NOMO-1 (cell line): Measurements from ENCODE around the gene C3orf22.

Experiments used
- DNase-seq, 2 experiments: peaks; one replicate each; lab custom pipeline; 2025; ENCODE audit not compliant: unreplicated experiment in 2 of 2; lab: John Stamatoyannopoulos, UW

Gene C3orf22

GRCh38 chr3:126528800-126529541 is 29.8 kb downstream of the C3orf22 start:
- DNase-seq: peak; percentile 77 to 78

- DNase-seq: no peak
Observed at GRCh38 chr3:126528419-126528799, 30.3 kb downstream of the C3orf22 start.

GRCh38 chr3:126527455-126528211 is 31.1 kb downstream of the C3orf22 start:
- DNase-seq: no peak

GRCh38 chr3:126527006-126527405 is 31.7 kb downstream of the C3orf22 start:
- no peak for DNase-seq

- DNase-seq: no peak
Observed at GRCh38 chr3:126526668-126527005, 32.1 kb downstream of the C3orf22 start.

- DNase-seq: no peak
Observed at GRCh38 chr3:126525853-126526667, 32.7 kb downstream of the C3orf22 start.

GRCh38 chr3:126525091-126525852 is 33.5 kb downstream of the C3orf22 start:
- no peak for DNase-seq

GRCh38 chr3:126524429-126524988 is 34.2 kb downstream of the C3orf22 start:
- peak; percentile 33 to 72 for DNase-seq

- peak; percentile 73 to 85 for DNase-seq
Observed at GRCh38 chr3:126523745-126524428, 34.8 kb downstream of the C3orf22 start, which contains the start of gene CHST13. Gene CHST13, plus strand, starts transcription at chr3:126524155. Its CDS starts 178 bp downstream, at chr3:126524333.

- DNase-seq: peak in 1 of 2 experiments; percentile 41
Observed at GRCh38 chr3:126522363-126522788, 36.4 kb downstream of the C3orf22 start.

- DNase-seq: no peak
Observed at GRCh38 chr3:126521122-126521891, 37.4 kb downstream of the C3orf22 start.

- no peak for DNase-seq
Observed at GRCh38 chr3:126519506-126520455, 39.0 kb downstream of the C3orf22 start.

GRCh38 chr3:126518779-126519177 is 40.0 kb downstream of the C3orf22 start:
- DNase-seq: no peak

GRCh38 chr3:126517986-126518778 is 40.5 kb downstream of the C3orf22 start:
- DNase-seq: no peak

GRCh38 chr3:126517291-126517951 is 41.3 kb downstream of the C3orf22 start, which contains the start of gene UROC1:
Gene UROC1, minus strand, starts transcription at chr3:126517773. Its CDS starts 54 bp downstream, at chr3:126517719.
- no peak for DNase-seq

- no peak for DNase-seq
Observed at GRCh38 chr3:126516936-126517290, 41.8 kb downstream of the C3orf22 start.
